GM12878 (cell line): ENCODE results near the gene NCS1. TPM values are rescaled to one million over a fixed set of nuclear protein-coding genes. Genes with fewer than 3 reads are reported as not detected.

Experiments
- ATAC-seq: fragments of 200-7000 bp; cut with Tn5 transposase; 3 replicates; pipeline ENCODE4 v1.9.1; 2020; ENCODE audit warnings: mild to moderate bottlenecking, moderate library complexity
- BruUV-seq: library from RNA; stranded (reverse); fragments of 400-500 nt; replicated peaks from 2 replicates; lab custom pipeline; 2021; lab: Mats Ljungman, UMichigan
- CTCF ChIA-PET: fragments of 300-600 bp; sonication (Branson Sonifier 250); formaldehyde crosslinking; extraction: SDS; loops from one replicate; lab custom pipeline; 2021; ENCODE audit warnings: inconsistent platforms; lab: Yijun Ruan, JAX
- POLR2A ChIA-PET: fragments of 350-600 bp; formaldehyde crosslinking; extraction: SDS; loops from one replicate; lab custom pipeline; 2021; ENCODE audit warnings: inconsistent platforms; lab: Charles Lee
- RAD21 ChIA-PET: fragments of 300-600 bp; sonication (Branson Sonifier 250); formaldehyde crosslinking; loops from one replicate; lab custom pipeline; 2023; ENCODE audit warnings: antibody characterized with exemption; ENCODE audit not compliant: unreplicated experiment; lab: Charles Lee
- SMC1A ChIA-PET: fragments of 300-600 bp; sonication (Branson Sonifier 250); formaldehyde crosslinking; loops from one replicate; lab custom pipeline; 2023; ENCODE audit not compliant: unreplicated experiment, uncharacterized antibody; lab: Charles Lee
- DNase-seq: peaks from one replicate; pipeline ENCODE4 v3.0.0-alpha.2; 2011; ENCODE audit warnings: low read depth, low spot score
- FAIRE-seq: peaks from 3 replicates; lab custom pipeline; 2011; peaks lifted over from hg19 to GRCh38; lab: Jason Lieb, UNC
- H2AFZ ChIP-seq: 2 replicates; pipeline ENCODE4 v1.6.0; 2011; ENCODE audit warnings: low read depth, low read length, control low read depth; ENCODE audit not compliant: control insufficient read depth
- H3K27ac ChIP-seq: 2 replicates; pipeline ENCODE4 v1.5.1; 2011; ENCODE audit warnings: control low read depth; ENCODE audit not compliant: control insufficient read depth, insufficient read depth
- H3K27me3 ChIP-seq, 2 experiments: replicated peaks in 1 of 2; 2 replicates each; pipeline versions ENCODE4 v1.6.0 to v1.6.1; 2011; ENCODE audit warnings: low read length in 1 of 2; ENCODE audit not compliant: control insufficient read depth in 2 of 2, insufficient read depth in 2 of 2
- H3K36me3 ChIP-seq, 2 experiments: 2 replicates each; pipeline ENCODE4 v1.5.1; 2011; ENCODE audit warnings: low read length in 1 of 2; ENCODE audit not compliant: control insufficient read depth in 2 of 2, insufficient read depth in 2 of 2
- H3K4me1 ChIP-seq: 2 replicates; pipeline ENCODE4 v1.6.1; 2011; ENCODE audit warnings: mild to moderate bottlenecking, low read length, moderate library complexity, mixed read lengths; ENCODE audit not compliant: control insufficient read depth, insufficient read depth
- H3K4me2 ChIP-seq: 2 replicates; pipeline ENCODE4 v1.6.0; 2011; ENCODE audit warnings: control low read depth; ENCODE audit not compliant: control insufficient read depth, insufficient read depth
- H3K4me3 ChIP-seq: fragments of 200-600 bp; sonication (generic); 2 replicates; pipeline ENCODE4 v1.5.1; 2016
- H3K79me2 ChIP-seq: 2 replicates; pipeline ENCODE4 v1.6.0; 2011; ENCODE audit warnings: low read length; ENCODE audit not compliant: control insufficient read depth, insufficient read depth
- H3K9ac ChIP-seq: 2 replicates; pipeline ENCODE4 v1.8.0; 2011; ENCODE audit warnings: low read length, control low read depth, mixed read lengths; ENCODE audit not compliant: control insufficient read depth, insufficient read depth
- H3K9me3 ChIP-seq: replicated peaks from 3 replicates; pipeline ENCODE4 v1.5.1; 2011; ENCODE audit warnings: mild to moderate bottlenecking, low read length; ENCODE audit not compliant: control insufficient read depth, insufficient read depth
- H4K20me1 ChIP-seq: 2 replicates; pipeline ENCODE4 v1.6.0; 2011; ENCODE audit not compliant: control insufficient read depth, insufficient read depth
- WGBS: methylation state at CpG from one replicate; pipeline ENCODE4 v1.1.6; 2016; ENCODE audit warnings: low lambda C conversion rate; ENCODE audit not compliant: insufficient replicate concordance, insufficient coverage; ENCODE audit errors: missing lambda C conversion rate; 5-methylcytosine and 5-hydroxymethylcytosine counted together
- in situ Hi-C: fragments of 300-500 bp; cut with MboI; formaldehyde crosslinking; loops from 9 replicates; pipeline ENCODE4 v1.14.3; 2018; ENCODE audit warnings: mixed read lengths
- intact Hi-C: fragments of 100-400 bp; cut with micrococcal nuclease; formaldehyde crosslinking; loops from one replicate; pipeline ENCODE4 v1.14.2; 2022; ENCODE audit not compliant: unreplicated experiment
- polyA plus RNA-seq, 11 experiments: library from polyadenylated mRNA; depleted of rRNA in 4 of 11; unstranded in 6 of 11; stranded (reverse) in 5 of 11; fragments of >200 nt; fragmentation: Nextera tagmentation in 4 of 11; fragmentation: Illumina TruSeq in 1 of 11; extraction: Ambion mirVana in 4 of 11; extraction: Trizol in 1 of 11; gene quantifications; 1 replicate in 1 of 11; 2 replicates in 10 of 11; pipeline versions ENCODE4 v1.2.1 to v1.2.3, GENCODE V29; 2011 to 2016; ENCODE audit warnings: inconsistent platforms in 2 of 11, missing spikeins in 2 of 11, low read depth in 1 of 11
- total RNA-seq, 4 experiments: library from RNA; depleted of rRNA in 3 of 4; stranded (reverse); fragments of >200 nt in 3 of 4; fragmentation: Illumina TruSeq in 1 of 4; extraction: Trizol in 1 of 4; gene quantifications; 2 replicates each; pipeline versions ENCODE4 v1.2.1 to v1.2.3, GENCODE V29; 2013 to 2021
- TF ChIP-seq, protein P1 (sequence below): fragments of 450-650 bp; IDR thresholded peaks from 2 replicates; pipeline ENCODE4 v1.6.1; 2017; ENCODE audit warnings: antibody characterized with exemption, mild to moderate bottlenecking, moderate library complexity
- TF ChIP-seq, protein P2 (sequence below): IDR thresholded peaks from 2 replicates; pipeline ENCODE4 v1.6.1; 2011; ENCODE audit warnings: borderline replicate concordance, low read depth, mild to moderate bottlenecking, moderate library complexity, low read length; ENCODE audit not compliant: insufficient read depth, poor library complexity, severe bottlenecking

Gene NCS1
- total and polyA plus RNA-seq, 10 of the 15 experiments (the other 5 are each of a cell fraction or from before 2014, with no cell fraction given) = 0.04 to 0.22 (median 0.06) TPM; not detected in 4

DNA sequence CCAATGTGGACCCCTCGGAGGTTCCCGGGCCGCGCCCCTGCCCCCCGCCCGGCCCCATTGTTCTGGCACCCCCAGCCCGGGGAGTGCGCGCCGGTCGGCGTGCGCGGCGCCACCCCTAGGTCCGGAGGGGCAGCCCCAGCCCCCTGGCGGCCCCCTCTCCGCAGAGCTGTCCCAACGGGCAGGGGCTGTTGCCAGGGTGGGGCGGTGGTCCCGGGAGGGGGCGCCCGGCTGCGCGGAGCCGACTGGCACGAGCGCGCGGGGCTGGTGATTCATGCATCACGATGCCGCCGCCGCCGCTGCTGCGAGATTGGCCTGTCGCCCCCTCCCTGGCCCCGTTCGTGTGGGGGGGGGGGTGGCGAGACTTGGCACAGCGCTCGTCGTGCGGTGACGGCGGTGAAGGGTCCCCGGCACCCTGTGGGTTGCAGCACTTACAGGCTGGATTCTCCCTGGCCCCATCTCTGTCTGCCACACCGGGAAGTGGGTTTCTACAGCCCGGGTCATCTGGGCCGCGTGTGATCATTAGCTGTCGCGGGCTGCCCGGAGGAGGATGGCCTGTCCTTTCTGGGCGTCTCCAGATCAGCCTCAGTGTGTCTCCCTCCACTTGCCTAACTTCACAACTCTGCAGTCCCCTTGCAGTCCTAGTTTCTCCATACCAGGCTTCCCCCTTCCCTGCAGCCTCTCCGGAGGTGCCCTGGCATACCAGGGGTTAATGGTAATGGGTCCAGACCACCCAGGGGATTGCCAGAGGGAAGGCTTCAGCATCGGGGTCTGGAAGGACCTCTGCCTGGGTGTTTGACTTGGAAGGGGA, 858 bp downstream of the NCS1 start:
- H3K36me3 ChIP-seq = no peaks in the 10 kb centered on the region
- H3K4me1 ChIP-seq = no peaks in the 10 kb centered on the region; the same call in 1 of the 2 replicates
- no peaks in the 10 kb centered on the region for H4K20me1 ChIP-seq
- H3K27me3 ChIP-seq = peaks cover 7% of the 10 kb centered on the region in 2 experiments; a peak in 3 of 4 replicates
- ChIA-PET CTCF (no interaction called here), RAD21 (no interaction called here), POLR2A (no interaction called here), SMC1A (no interaction called here)
- H2AFZ ChIP-seq = no peak overlapping the region
- H3K4me3 ChIP-seq = no peak overlapping the region
- DNase-seq (no peak), ATAC-seq (no peak), FAIRE-seq (no peak)
- no peak overlapping the region for H3K9ac ChIP-seq
- intact Hi-C loops (no loop called here), in situ Hi-C loops (no loop called here)
- no peak overlapping the region for H3K27ac ChIP-seq
- TF ChIP-seq, protein P1, sequence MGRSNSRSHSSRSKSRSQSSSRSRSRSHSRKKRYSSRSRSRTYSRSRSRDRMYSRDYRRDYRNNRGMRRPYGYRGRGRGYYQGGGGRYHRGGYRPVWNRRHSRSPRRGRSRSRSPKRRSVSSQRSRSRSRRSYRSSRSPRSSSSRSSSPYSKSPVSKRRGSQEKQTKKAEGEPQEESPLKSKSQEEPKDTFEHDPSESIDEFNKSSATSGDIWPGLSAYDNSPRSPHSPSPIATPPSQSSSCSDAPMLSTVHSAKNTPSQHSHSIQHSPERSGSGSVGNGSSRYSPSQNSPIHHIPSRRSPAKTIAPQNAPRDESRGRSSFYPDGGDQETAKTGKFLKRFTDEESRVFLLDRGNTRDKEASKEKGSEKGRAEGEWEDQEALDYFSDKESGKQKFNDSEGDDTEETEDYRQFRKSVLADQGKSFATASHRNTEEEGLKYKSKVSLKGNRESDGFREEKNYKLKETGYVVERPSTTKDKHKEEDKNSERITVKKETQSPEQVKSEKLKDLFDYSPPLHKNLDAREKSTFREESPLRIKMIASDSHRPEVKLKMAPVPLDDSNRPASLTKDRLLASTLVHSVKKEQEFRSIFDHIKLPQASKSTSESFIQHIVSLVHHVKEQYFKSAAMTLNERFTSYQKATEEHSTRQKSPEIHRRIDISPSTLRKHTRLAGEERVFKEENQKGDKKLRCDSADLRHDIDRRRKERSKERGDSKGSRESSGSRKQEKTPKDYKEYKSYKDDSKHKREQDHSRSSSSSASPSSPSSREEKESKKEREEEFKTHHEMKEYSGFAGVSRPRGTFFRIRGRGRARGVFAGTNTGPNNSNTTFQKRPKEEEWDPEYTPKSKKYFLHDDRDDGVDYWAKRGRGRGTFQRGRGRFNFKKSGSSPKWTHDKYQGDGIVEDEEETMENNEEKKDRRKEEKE = no peak
- TF ChIP-seq, protein P2, sequence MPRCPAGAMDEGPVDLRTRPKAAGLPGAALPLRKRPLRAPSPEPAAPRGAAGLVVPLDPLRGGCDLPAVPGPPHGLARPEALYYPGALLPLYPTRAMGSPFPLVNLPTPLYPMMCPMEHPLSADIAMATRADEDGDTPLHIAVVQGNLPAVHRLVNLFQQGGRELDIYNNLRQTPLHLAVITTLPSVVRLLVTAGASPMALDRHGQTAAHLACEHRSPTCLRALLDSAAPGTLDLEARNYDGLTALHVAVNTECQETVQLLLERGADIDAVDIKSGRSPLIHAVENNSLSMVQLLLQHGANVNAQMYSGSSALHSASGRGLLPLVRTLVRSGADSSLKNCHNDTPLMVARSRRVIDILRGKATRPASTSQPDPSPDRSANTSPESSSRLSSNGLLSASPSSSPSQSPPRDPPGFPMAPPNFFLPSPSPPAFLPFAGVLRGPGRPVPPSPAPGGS = no peak
- no peaks in the 10 kb centered on the region for H3K9me3 ChIP-seq
- 15% methylated on average over 36 of the region's 57 CpGs for WGBS
- H3K4me2 ChIP-seq = no peak overlapping the region
- BruUV-seq = no TSS peak
- H3K79me2 ChIP-seq = no peaks in the 10 kb centered on the region
